ENCODE measurements around the gene AMDHD2.
"Not testable (repeated sequence)": the region's sequence is repeated elsewhere in the genome, so short reads cannot be mapped to it uniquely, and the experiment has no call there.

DNA sequence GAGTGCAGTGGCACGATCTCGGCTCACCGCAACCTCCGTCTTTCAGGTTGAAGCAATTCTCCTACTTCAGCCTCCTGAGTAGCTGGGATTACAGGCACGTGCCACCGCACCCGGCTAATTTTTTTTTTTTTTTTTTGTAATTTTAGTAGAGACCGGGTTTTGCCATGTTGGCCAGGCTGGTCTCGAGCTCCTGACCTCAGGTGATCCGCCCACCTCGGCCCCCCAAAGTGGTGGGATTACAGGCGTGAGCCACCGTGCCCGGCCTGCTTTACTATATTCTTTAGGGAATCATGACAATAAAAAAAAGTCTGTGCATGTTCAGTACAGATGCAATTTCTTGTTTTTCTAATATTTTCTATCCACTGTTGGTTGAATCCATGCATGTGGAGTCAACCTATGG lies 23.6 kb downstream of the AMDHD2 start:
- TF ChIP-seq, protein P1, sequence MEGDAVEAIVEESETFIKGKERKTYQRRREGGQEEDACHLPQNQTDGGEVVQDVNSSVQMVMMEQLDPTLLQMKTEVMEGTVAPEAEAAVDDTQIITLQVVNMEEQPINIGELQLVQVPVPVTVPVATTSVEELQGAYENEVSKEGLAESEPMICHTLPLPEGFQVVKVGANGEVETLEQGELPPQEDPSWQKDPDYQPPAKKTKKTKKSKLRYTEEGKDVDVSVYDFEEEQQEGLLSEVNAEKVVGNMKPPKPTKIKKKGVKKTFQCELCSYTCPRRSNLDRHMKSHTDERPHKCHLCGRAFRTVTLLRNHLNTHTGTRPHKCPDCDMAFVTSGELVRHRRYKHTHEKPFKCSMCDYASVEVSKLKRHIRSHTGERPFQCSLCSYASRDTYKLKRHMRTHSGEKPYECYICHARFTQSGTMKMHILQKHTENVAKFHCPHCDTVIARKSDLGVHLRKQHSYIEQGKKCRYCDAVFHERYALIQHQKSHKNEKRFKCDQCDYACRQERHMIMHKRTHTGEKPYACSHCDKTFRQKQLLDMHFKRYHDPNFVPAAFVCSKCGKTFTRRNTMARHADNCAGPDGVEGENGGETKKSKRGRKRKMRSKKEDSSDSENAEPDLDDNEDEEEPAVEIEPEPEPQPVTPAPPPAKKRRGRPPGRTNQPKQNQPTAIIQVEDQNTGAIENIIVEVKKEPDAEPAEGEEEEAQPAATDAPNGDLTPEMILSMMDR (IDR thresholded peaks at IDR 0.05), result not testable (repeated sequence)
- not testable (repeated sequence) for TF ChIP-seq POLR2A (IDR thresholded peaks at IDR 0.05)
